NCI-H1092 treated with DMSO at 0.1 percent for 48 hours (cell line): ENCODE measurements around the gene PARD3.

Experiments used
- DNase-seq: peaks from one replicate; lab custom pipeline; 2025; lab: John Stamatoyannopoulos, UW

The PARD3 gene

GRCh38 chr10:34580214-34580613, 234.9 kb downstream of the PARD3 start:
- DNase-seq = no peak

- DNase-seq = no peak
Observed at GRCh38 chr10:34578468-34578867, 236.6 kb downstream of the PARD3 start.

GRCh38 chr10:34576797-34577196, 238.3 kb downstream of the PARD3 start:
- DNase-seq = no peak

GRCh38 chr10:34575882-34576281, 239.2 kb downstream of the PARD3 start:
- DNase-seq = no peak

GRCh38 chr10:34574353-34574934, 240.7 kb downstream of the PARD3 start:
- DNase-seq = no peak

GRCh38 chr10:34570887-34571286, 244.2 kb downstream of the PARD3 start:
- no peak for DNase-seq

GRCh38 chr10:34567659-34568253, 247.3 kb downstream of the PARD3 start:
- no peak for DNase-seq

- no peak for DNase-seq
Observed at GRCh38 chr10:34565934-34566333, 249.2 kb downstream of the PARD3 start.

- DNase-seq = no peak
Observed at GRCh38 chr10:34558093-34558583, 257.0 kb downstream of the PARD3 start.

- no peak for DNase-seq
Observed at GRCh38 chr10:34557173-34557572, 257.9 kb downstream of the PARD3 start.

- no peak for DNase-seq
Observed at GRCh38 chr10:34555653-34556052, 259.4 kb downstream of the PARD3 start.

- DNase-seq = no peak
Observed at GRCh38 chr10:34553747-34554146, 261.3 kb downstream of the PARD3 start.

- no peak for DNase-seq
Observed at GRCh38 chr10:34551295-34551694, 263.8 kb downstream of the PARD3 start.

- no peak for DNase-seq
Observed at GRCh38 chr10:34549953-34550352, 265.1 kb downstream of the PARD3 start.

- no peak for DNase-seq
Observed at GRCh38 chr10:34549001-34549400, 266.1 kb downstream of the PARD3 start.

- DNase-seq = no peak
Observed at GRCh38 chr10:34548466-34548865, 266.6 kb downstream of the PARD3 start.

GRCh38 chr10:34547695-34548094, 267.4 kb downstream of the PARD3 start:
- no peak for DNase-seq

GRCh38 chr10:34547291-34547690, 267.8 kb downstream of the PARD3 start:
- no peak for DNase-seq

GRCh38 chr10:34544400-34544799, 270.7 kb downstream of the PARD3 start:
- no peak for DNase-seq

- DNase-seq = no peak
Observed at GRCh38 chr10:34543716-34544115, 271.4 kb downstream of the PARD3 start.

GRCh38 chr10:34540492-34540891, 274.6 kb downstream of the PARD3 start:
- no peak for DNase-seq

GRCh38 chr10:34539533-34540315, 275.4 kb downstream of the PARD3 start:
- no peak for DNase-seq

GRCh38 chr10:34538281-34538829, 276.7 kb downstream of the PARD3 start:
- DNase-seq = no peak
